ENCODE data around the gene OLFML2A. TPM values are rescaled to one million over a fixed set of nuclear protein-coding genes. Genes with fewer than 3 reads are reported as not detected.

The OLFML2A gene
- total and polyA plus RNA-seq, 2 of the 4 experiments (the other 2 are of a cell fraction) = 2.0 to 5.9 TPM

- H2AK9ac ChIP-seq (replicated peaks; ENCODE audit: low read depth, low read length, poor library complexity) = peak overlapping the region; percentile 2
- intact Hi-C loops (cut with micrococcal nuclease) = no loop called here
- H3K4me2 ChIP-seq (ENCODE audit: low read depth, low read length) = peak overlapping the region; percentile 76
- ATAC-seq (ENCODE audit: low read depth) (no peak), DNase-seq (no peak)
- H3K4me1 ChIP-seq (ENCODE audit: control insufficient read depth, insufficient read depth, low read length) = peaks cover 2% of the 10 kb centered on the region; the same call in 1 of the 2 replicates
- no peak overlapping the region for H3K27ac ChIP-seq (ENCODE audit: insufficient read depth, low read length)
- no TSS peak for BruUV-seq (replicated peaks)
- no peak overlapping the region for H3K9ac ChIP-seq (ENCODE audit: low read depth, low read length)
- no peak overlapping the region for H2BK120ac ChIP-seq (ENCODE audit: low read depth, low read length)
- peak overlapping the region; percentile 87 for H3K23ac ChIP-seq (ENCODE audit: low read depth, low read length)
- no peak overlapping the region for H3K4ac ChIP-seq (ENCODE audit: low read depth, low read length)
- H2BK5ac ChIP-seq (ENCODE audit: low read depth, low read length, poor library complexity, severe bottlenecking) = no peak overlapping the region
- no peak overlapping the region for H3K4me3 ChIP-seq (ENCODE audit: insufficient read depth, low read depth, low read length)
- WGBS, 2 experiments (ENCODE audit: extremely low coverage in 2 of 2, insufficient read length in 1 of 2) = 4% methylated on average over 24 of the region's 56 CpGs; no CpG with 5 or more reads in 1 of the 2 experiments
- H3K9me1 ChIP-seq (ENCODE audit: insufficient read depth, low read length) = no peaks in the 10 kb centered on the region
- peaks cover 51% of the 10 kb centered on the region for H3K27me3 ChIP-seq (ENCODE audit: control insufficient read depth, insufficient read depth, low read length)
- no peak overlapping the region for H4K91ac ChIP-seq (ENCODE audit: insufficient read depth, low read depth, low read length)
- H3K56ac ChIP-seq (ENCODE audit: extremely low read depth, insufficient read depth, low read length) = no peak overlapping the region
- dilution Hi-C loops (cut with HindIII; ENCODE audit: low sequenced_read_pairs, unreplicated experiment) = no loop called here
- H2AFZ ChIP-seq (replicated peaks; ENCODE audit: low read length, poor library complexity) = peak overlapping the region; percentile 26
- no peak overlapping the region for H3K18ac ChIP-seq (ENCODE audit: low read depth, low read length)
- no peaks in the 10 kb centered on the region for H3K36me3 ChIP-seq (ENCODE audit: control insufficient read depth, insufficient read depth, low read length)
- peaks cover 12% of the 10 kb centered on the region for H4K20me1 ChIP-seq (ENCODE audit: insufficient read depth, low read length)
- no peaks in the 10 kb centered on the region for H3K9me3 ChIP-seq (ENCODE audit: control insufficient read depth, insufficient read depth, low read length)
- in situ Hi-C loops (cut with MboI; ENCODE audit: low sequenced_read_pairs) = loop anchor here (5.0 to 10.0 kb wide), 3 partner anchors 83 to 603 kb away; partner anchors contain the start of genes SCAI and WDR38
- ChIA-PET POLR2A (ENCODE audit: unreplicated experiment) (interaction anchor here (0.6 kb wide), 1 partner anchor 87 kb away, joined by 4 read pairs; no protein-coding TSS in a partner anchor), CTCF (interaction anchor here (0.6 to 9.5 kb wide), 6 partner anchors 44 to 1172 kb away, joined by 3 to 165 read pairs (median 3); partner anchors contain the start of gene WDR38)
- H3K79me1 ChIP-seq (ENCODE audit: low read depth in 1 of 2, low read length in 2 of 2) = no peaks in the 10 kb centered on the region
- no peak overlapping the region for H2AK5ac ChIP-seq (ENCODE audit: low read depth, low read length)
- no peak overlapping the region for H2BK20ac ChIP-seq (ENCODE audit: low read depth, low read length)
- H3K14ac ChIP-seq (replicated peaks; ENCODE audit: low read depth, low read length) = no peak overlapping the region
- no peak overlapping the region for H2BK15ac ChIP-seq (ENCODE audit: low read depth, low read length)
- H4K8ac ChIP-seq (ENCODE audit: low read depth in 2 of 2, low read length in 2 of 2) = no peak overlapping the region
- H4K5ac ChIP-seq (ENCODE audit: low read depth, low read length) = no peak overlapping the region
- TF ChIP-seq USF2 (IDR thresholded peaks at IDR 0.05; ENCODE audit: low read depth, low read length) = no peak
- TF ChIP-seq RFX5 (IDR thresholded peaks at IDR 0.05; ENCODE audit: low read depth, low read length) = no peak
- no peak for TF ChIP-seq ELK1 (IDR thresholded peaks at IDR 0.05; ENCODE audit: borderline replicate concordance, low read depth, low read length)
- TF ChIP-seq FOS (IDR thresholded peaks at IDR 0.05; ENCODE audit: low read depth, low read length) = no peak
- no peak for TF ChIP-seq SMC3 (IDR thresholded peaks at IDR 0.05; ENCODE audit: low read depth, low read length)
- TF ChIP-seq CEBPB (IDR thresholded peaks at IDR 0.05; ENCODE audit: low read depth, low read length) = no peak
- TF ChIP-seq MXI1 (IDR thresholded peaks at IDR 0.05; ENCODE audit: borderline replicate concordance, low read depth, low read length) = no peak
- TF ChIP-seq POLR2A (IDR thresholded peaks at IDR 0.05; ENCODE audit: low read depth, low read length) = no peak
- TF ChIP-seq BHLHE40 (IDR thresholded peaks at IDR 0.05; ENCODE audit: low read depth, low read length) = no peak
- no peak for TF ChIP-seq RAD21 (IDR thresholded peaks at IDR 0.05; ENCODE audit: low read length)
- TF ChIP-seq CTCF (conservative IDR thresholded peaks at IDR 0.05; ENCODE audit: low read depth, low read length) = no peak
- TF ChIP-seq NFE2L2 (IDR thresholded peaks at IDR 0.05; ENCODE audit: low read depth, low read length) = no peak
- TF ChIP-seq RCOR1 (IDR thresholded peaks at IDR 0.05; ENCODE audit: insufficient replicate concordance, low read length) = no peak
- no peak for TF ChIP-seq CHD1 (IDR thresholded peaks at IDR 0.05; ENCODE audit: low read depth, low read length)
- no peak for TF ChIP-seq MAFK (IDR thresholded peaks at IDR 0.05; ENCODE audit: low read depth, low read length)
Observed at GRCh38 chr9:124769549-124770358, 7.2 kb upstream of the OLFML2A start.
